Endometrial microvascular endothelial cells (primary cell): ENCODE results near the gene YIF1B. TPM values are rescaled to one million over a fixed set of nuclear protein-coding genes. Genes with fewer than 3 reads are reported as not detected.
"Not testable (repeated sequence)": the region's sequence is repeated elsewhere in the genome, so short reads cannot be mapped to it uniquely, and the experiment has no call there.

Experiments used
- in situ Hi-C: cut with HindIII; loops from 2 replicates; pipeline ENCODE4 v1.10.0; 2017; ENCODE audit warnings: low sequenced_read_pairs, low pct_unique_long_range_greater_than_20kb; ENCODE audit errors: inconsistent ontology term
- total RNA-seq: library from RNA; depleted of rRNA; stranded (reverse); fragments of >200 nt; gene quantifications from one replicate; pipeline ENCODE4 v1.2.3, GENCODE V29; 2015; ENCODE audit errors: inconsistent ontology term

The YIF1B gene
- total RNA-seq = 88.4 TPM

GRCh38 chr19:38315657-38316476 is at the start of gene YIF1B:
YIF1B (minus strand) TSS chr19:38315947; CDS start chr19:38315917, 30 bp downstream.
- in situ Hi-C loops = loop anchor here (5.0 kb wide), 1 partner anchor 49 kb away; no protein-coding TSS in a partner anchor

- in situ Hi-C loops = not testable (repeated sequence)
Observed at GRCh38 chr19:38362946-38363688, 47.4 kb upstream of the YIF1B start.

- in situ Hi-C loops = no loop called here
Observed at GRCh38 chr19:38362076-38362945, 46.6 kb upstream of the YIF1B start.

GRCh38 chr19:38361633-38362075 is 45.9 kb upstream of the YIF1B start:
- in situ Hi-C loops = no loop called here

GRCh38 chr19:38360839-38361631 is 45.3 kb upstream of the YIF1B start:
- in situ Hi-C loops = no loop called here

GRCh38 chr19:38360351-38360750 is 44.6 kb upstream of the YIF1B start:
- in situ Hi-C loops = no loop called here

GRCh38 chr19:38359242-38360021 is 43.7 kb upstream of the YIF1B start:
- in situ Hi-C loops = no loop called here

GRCh38 chr19:38358071-38358470 is 42.3 kb upstream of the YIF1B start:
- in situ Hi-C loops = no loop called here

GRCh38 chr19:38355728-38356725 is 40.3 kb upstream of the YIF1B start:
- in situ Hi-C loops = no loop called here

GRCh38 chr19:38352611-38353010 is 36.9 kb upstream of the YIF1B start:
- in situ Hi-C loops = no loop called here

- in situ Hi-C loops = no loop called here
Observed at GRCh38 chr19:38351865-38352395, 36.2 kb upstream of the YIF1B start.

GRCh38 chr19:38350883-38351282 is 35.1 kb upstream of the YIF1B start:
- in situ Hi-C loops = no loop called here

- in situ Hi-C loops = no loop called here
Observed at GRCh38 chr19:38346837-38347236, 31.1 kb upstream of the YIF1B start.

- in situ Hi-C loops = no loop called here
Observed at GRCh38 chr19:38340927-38341326, 25.2 kb upstream of the YIF1B start.

GRCh38 chr19:38339011-38339410 is 23.3 kb upstream of the YIF1B start:
- in situ Hi-C loops = not testable (repeated sequence)

- in situ Hi-C loops = no loop called here
Observed at GRCh38 chr19:38337360-38337653, 21.6 kb upstream of the YIF1B start.
